Osteoblast (primary cell): ENCODE data around the gene NHLRC2. TPM values are rescaled to one million over a fixed set of nuclear protein-coding genes. Genes with fewer than 3 reads are reported as not detected.
A peak's percentile ranks its signal among the peaks of the same experiment; 100 is the strongest.

Source experiments
- DNase-seq: peaks from one replicate; pipeline ENCODE4 v3.0.0; 2011; ENCODE audit warnings: low spot score, mixed read lengths; ENCODE audit not compliant: insufficient read length; ENCODE audit errors: missing footprints
- H2AFZ ChIP-seq: 2 replicates; pipeline ENCODE4 v1.6.0; 2011; ENCODE audit warnings: mild to moderate bottlenecking, low read length
- H3K27ac ChIP-seq: 2 replicates; pipeline ENCODE4 v1.5.1; 2011; ENCODE audit warnings: mild to moderate bottlenecking, low read depth, low read length, moderate library complexity
- H3K27me3 ChIP-seq: 2 replicates; pipeline ENCODE4 v1.6.0; 2012; ENCODE audit warnings: mild to moderate bottlenecking, control low read depth, inconsistent platforms, low read length, moderate library complexity; ENCODE audit not compliant: insufficient read depth
- H3K36me3 ChIP-seq: 2 replicates; pipeline ENCODE4 v1.5.1; 2011; ENCODE audit warnings: mild to moderate bottlenecking, low read length, control low read depth, moderate library complexity; ENCODE audit not compliant: insufficient read depth
- H3K4me1 ChIP-seq: 2 replicates; pipeline ENCODE4 v1.5.1; 2011; ENCODE audit warnings: mild to moderate bottlenecking, low read length, control low read depth, moderate library complexity; ENCODE audit not compliant: insufficient read depth
- H3K4me2 ChIP-seq: 2 replicates; pipeline ENCODE4 v1.6.0; 2011; ENCODE audit warnings: mild to moderate bottlenecking, low read length; ENCODE audit not compliant: insufficient read depth
- H3K4me3 ChIP-seq: fragments of 200-600 bp; sonication (generic); 3 replicates; pipeline ENCODE4 v1.5.1; 2012; ENCODE audit warnings: mild to moderate bottlenecking, low read length, inconsistent platforms; ENCODE audit not compliant: insufficient read depth
- H3K79me2 ChIP-seq: 2 replicates; pipeline ENCODE4 v1.6.0; 2012; ENCODE audit warnings: mild to moderate bottlenecking, low read length, control low read depth, inconsistent platforms; ENCODE audit not compliant: insufficient read depth
- H3K9me3 ChIP-seq: 2 replicates; pipeline ENCODE4 v1.5.1; 2011; ENCODE audit warnings: low read depth, low read length, control low read depth
- H4K20me1 ChIP-seq: 2 replicates; pipeline ENCODE4 v1.6.0; 2012; ENCODE audit warnings: mild to moderate bottlenecking, low read length, control low read depth; ENCODE audit not compliant: insufficient read depth
- CTCF ChIP-seq: IDR thresholded peaks from 2 replicates; pipeline ENCODE4 v1.5.1; 2011; ENCODE audit warnings: mild to moderate bottlenecking, low read depth, low read length, moderate library complexity; ENCODE audit errors: extremely low read depth
- total RNA-seq: library from RNA; depleted of rRNA; stranded (reverse); fragments of >200 nt; gene quantifications from 2 replicates; pipeline ENCODE4 v1.2.3, GENCODE V29; 2012

Gene NHLRC2
- total RNA-seq, 1 donor: 15.6 TPM

DNA sequence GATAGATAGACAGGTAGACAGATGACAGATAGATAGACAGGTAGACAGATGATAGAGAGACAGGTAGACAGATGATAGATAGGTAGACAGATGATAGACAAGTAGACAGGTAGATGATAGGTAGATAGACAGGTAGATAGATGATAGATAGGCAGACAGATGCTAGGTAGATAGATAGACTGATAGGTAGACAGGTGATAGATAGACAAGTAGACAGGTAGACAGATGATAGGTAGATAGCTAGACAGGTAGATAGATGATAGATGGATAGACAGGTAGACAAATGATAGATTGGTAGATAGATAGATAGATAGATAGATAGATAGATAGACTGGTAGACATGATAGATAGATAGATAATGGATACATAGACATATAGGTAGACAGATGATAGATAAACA is 95.8 kb downstream of the NHLRC2 start:
- H2AFZ ChIP-seq: no peak overlapping the region
- no peak for DNase-seq
- H3K4me1 ChIP-seq: peaks cover 2% of the 10 kb centered on the region
- H3K9me3 ChIP-seq: no peaks in the 10 kb centered on the region
- H3K27me3 ChIP-seq: no peaks in the 10 kb centered on the region
- no peaks in the 10 kb centered on the region for H4K20me1 ChIP-seq
- no peak overlapping the region for H3K4me3 ChIP-seq
- H3K79me2 ChIP-seq: no peaks in the 10 kb centered on the region
- H3K4me2 ChIP-seq: no peak overlapping the region
- no peak overlapping the region for H3K27ac ChIP-seq
- no peak for TF ChIP-seq CTCF
- H3K36me3 ChIP-seq: no peaks in the 10 kb centered on the region

DNA sequence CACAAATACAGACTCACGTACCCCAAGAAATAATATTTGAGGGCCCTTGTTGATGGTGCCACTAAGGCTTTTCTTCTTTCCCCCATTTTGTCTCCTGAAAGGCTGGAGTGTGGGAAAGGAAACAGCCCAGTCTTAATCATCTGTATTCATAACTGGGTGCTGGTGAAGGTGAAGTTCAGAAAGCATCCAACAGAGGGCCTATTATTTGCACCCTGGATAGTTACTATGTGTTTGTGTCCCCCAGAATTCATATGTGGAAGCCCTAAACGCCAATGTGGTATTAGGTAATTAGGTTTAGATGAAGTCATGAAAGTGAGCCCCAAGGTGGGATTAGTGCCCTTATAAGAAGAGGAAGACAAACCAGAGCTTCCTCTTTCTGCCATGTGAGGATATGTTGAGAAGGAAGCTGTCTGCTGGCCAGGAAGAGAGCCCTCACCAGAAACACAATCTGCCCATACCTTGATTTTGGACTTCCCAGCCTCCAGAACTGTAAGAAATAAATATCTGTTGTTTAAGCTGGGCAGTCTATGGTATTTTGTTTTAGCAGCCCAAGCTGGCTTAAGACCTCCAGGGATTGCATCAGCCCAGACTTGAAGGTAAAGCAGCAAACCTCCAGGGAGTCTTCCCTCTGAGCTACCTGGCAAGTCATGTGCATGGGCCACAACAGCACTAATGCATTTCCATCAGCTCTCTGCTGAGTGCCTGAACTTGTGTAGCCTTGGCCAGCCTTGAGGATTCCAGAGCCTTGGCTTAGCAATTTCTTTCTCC is 99.2 kb downstream of the NHLRC2 start:
- no peaks in the 10 kb centered on the region for H3K9me3 ChIP-seq
- H3K36me3 ChIP-seq: no peaks in the 10 kb centered on the region
- H3K27ac ChIP-seq: no peak overlapping the region
- no peaks in the 10 kb centered on the region for H3K27me3 ChIP-seq
- H3K4me1 ChIP-seq: peaks cover 11% of the 10 kb centered on the region
- H3K79me2 ChIP-seq: no peaks in the 10 kb centered on the region
- TF ChIP-seq CTCF: peak; percentile 35
- no peak overlapping the region for H3K4me3 ChIP-seq
- H4K20me1 ChIP-seq: no peaks in the 10 kb centered on the region
- no peak overlapping the region for H2AFZ ChIP-seq
- DNase-seq: no peak
- H3K4me2 ChIP-seq: no peak overlapping the region

DNA sequence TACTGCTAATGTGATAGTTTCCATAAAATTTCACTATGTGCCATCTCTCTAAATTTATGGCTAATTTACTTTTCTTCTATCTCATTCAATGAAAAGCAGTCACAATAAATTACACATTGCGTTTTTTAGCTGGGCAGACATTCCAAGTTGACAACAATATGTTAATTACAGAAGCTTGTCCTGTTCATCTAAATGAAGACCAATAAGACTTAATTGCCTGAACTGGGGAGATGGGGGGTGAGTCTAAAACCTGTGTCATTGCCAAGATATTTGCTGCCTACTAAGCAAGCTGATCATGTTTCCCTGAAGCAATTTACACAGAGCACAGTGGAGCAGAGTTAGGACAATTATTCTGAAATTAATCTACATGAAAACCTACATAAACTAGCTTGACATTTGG is 99.9 kb downstream of the NHLRC2 start:
- Histone ChIP-seq H3K27me3 (no peaks in the 10 kb centered on the region), H3K4me2 (no peak overlapping the region), H3K27ac (no peak overlapping the region), H3K4me1 (peaks cover 18% of the 10 kb centered on the region), H3K9me3 (no peaks in the 10 kb centered on the region), H3K4me3 (no peak overlapping the region), H3K36me3 (no peaks in the 10 kb centered on the region), H3K79me2 (no peaks in the 10 kb centered on the region), H4K20me1 (no peaks in the 10 kb centered on the region), H2AFZ (no peak overlapping the region)
- TF ChIP-seq CTCF: no peak
- no peak for DNase-seq

DNA sequence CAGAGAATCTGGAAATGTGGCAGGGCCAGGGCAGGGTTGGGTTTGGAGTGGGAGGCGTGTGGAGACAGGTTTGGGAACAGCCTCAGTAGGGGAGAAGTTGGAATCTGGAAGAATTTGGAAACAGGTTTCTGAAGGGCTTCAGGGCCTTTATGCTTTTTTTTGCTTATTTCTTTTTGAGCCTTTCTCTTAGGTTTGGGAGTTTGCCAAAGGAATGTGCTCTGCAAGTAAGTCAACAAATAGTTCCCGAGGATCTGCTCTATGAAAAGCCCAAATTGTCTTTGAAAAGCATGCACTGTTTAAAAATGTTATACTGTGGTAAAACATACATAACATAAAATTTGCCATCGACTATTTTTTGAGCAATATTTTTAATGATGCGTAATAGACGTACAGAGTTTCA is 102.6 kb downstream of the NHLRC2 start:
- no peak overlapping the region for H3K4me2 ChIP-seq
- no peak for DNase-seq

More for the DNA sequence above, 102.6 kb downstream of the NHLRC2 start:
- H3K79me2 ChIP-seq: no peaks in the 10 kb centered on the region
- no peaks in the 10 kb centered on the region for H3K36me3 ChIP-seq
- no peaks in the 10 kb centered on the region for H4K20me1 ChIP-seq
- H3K9me3 ChIP-seq: no peaks in the 10 kb centered on the region
- H3K27ac ChIP-seq: no peak overlapping the region
- H2AFZ ChIP-seq: no peak overlapping the region
- H3K27me3 ChIP-seq: no peaks in the 10 kb centered on the region
- no peak overlapping the region for H3K4me3 ChIP-seq
- peaks cover 22% of the 10 kb centered on the region for H3K4me1 ChIP-seq
- TF ChIP-seq CTCF: no peak
